Prostate gland (tissue), 2 donors: Measurements from ENCODE around the gene PSMD10.

Experiments used
- CTCF ChIP-seq, 4 experiments: fragments of 200-600 bp in 2 of 4; fragments of 450-650 bp in 2 of 4; sonication (generic) in 2 of 4; IDR thresholded peaks; 1 replicate in 3 of 4; 2 replicates in 1 of 4; pipeline ENCODE4 v1.5.1; 2016 to 2019; ENCODE audit warnings: antibody characterized with exemption in 4 of 4, mild to moderate bottlenecking in 2 of 4, moderate library complexity in 2 of 4
- POLR2A ChIP-seq: fragments of 450-650 bp; IDR thresholded peaks from one replicate; pipeline ENCODE4 v1.6.1; 2016; ENCODE audit warnings: antibody characterized with exemption, mild to moderate bottlenecking
- POLR2AphosphoS5 ChIP-seq: sonication (generic); formaldehyde crosslinking; IDR thresholded peaks from one replicate; pipeline ENCODE4 v1.6.1; 2017; ENCODE audit warnings: antibody characterized with exemption

- TF ChIP-seq CTCF (IDR thresholded peaks at IDR 0.05) (no peak), POLR2AphosphoS5 (no peak), POLR2A (no peak)
These were observed 32.4 kb upstream of the PSMD10 start for GRCh38 chrX:108123591-108124366.
